NCI-H460 (cell line): ENCODE results near the gene MPZL1. TPM values are rescaled to one million over a fixed set of nuclear protein-coding genes. Genes with fewer than 3 reads are reported as not detected.
"Not testable (repeated sequence)": the region's sequence is repeated elsewhere in the genome, so short reads cannot be mapped to it uniquely, and the experiment has no call there.

Experiments
- DNase-seq: peaks from one replicate; pipeline ENCODE4 v3.0.0-alpha.2; 2016; ENCODE audit warnings: low read depth; ENCODE audit errors: extremely low read depth
- total RNA-seq: library from RNA; depleted of rRNA; stranded (reverse); fragments of >200 nt; shearing (Covaris generic); gene quantifications from 2 replicates; pipeline ENCODE4 v1.2.3, GENCODE V29; 2014

Gene MPZL1
- total RNA-seq, 1 experiment from 2014 or later, result 106 TPM

DNA sequence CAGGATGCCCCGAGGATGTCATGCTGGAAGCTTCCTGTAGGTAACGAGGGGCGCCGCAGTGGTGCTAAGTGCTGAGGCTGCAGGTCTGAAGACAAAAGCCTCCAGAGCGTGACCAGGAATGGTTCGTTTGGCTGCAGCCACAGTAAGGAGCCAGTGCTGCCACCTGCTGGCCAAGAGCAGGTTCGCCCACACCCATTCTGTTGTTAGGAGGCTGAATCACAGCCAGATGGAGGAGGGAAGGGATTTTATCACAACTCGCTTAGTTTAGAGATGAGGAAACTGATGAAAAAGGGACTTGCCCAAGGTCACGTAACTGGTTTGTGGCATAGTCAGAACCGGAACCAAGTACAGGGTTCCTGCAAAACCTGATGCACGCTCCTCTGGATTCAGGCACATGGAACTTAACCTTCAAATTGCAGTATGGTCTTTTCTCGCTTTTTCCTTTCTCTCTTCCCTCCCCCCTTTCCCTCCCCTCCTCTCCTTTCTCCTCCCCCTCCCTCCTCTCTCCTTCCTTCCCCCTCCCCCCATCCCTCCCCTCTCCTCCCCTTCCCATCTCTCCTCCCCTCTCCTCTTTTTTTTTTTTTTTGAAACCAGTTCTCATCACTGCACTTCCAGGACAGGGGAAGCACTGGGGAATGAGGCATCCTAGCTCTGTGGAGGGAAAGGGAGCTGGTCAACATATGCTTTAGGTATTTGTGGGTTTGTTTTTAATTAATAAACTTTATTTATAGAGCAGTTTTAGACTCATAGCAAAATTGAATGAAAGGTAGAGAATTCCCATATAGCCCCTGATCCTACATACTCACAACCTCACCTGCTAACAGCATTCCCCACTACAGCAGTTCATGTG, 81.8 kb downstream of the MPZL1 start:
- peak; percentile 93 for DNase-seq

DNA sequence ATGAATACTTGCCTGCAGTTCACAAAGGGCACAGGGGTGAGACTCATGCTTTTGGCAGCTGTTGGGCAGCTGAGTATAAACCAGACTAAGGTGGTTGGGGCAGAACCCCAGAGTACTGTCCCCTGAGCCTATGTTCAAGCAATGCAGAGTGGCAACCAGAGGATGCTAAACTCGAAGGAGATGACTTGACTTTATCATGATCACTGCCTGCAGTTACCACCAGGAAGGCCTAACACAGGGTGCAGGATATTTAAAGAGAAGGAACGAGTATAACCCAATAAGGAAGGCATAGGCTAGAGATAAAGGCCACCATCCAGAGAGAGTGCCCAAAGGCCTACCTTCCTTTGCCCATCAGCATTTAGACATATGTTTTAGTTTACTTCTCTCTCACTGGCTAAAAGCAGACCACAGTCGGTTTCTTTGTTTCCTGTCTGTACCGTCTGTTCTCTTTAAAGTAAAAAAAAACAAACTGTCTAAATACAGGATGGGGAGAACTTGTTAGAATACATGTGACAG, 83.3 kb downstream of the MPZL1 start:
- DNase-seq, result no peak

DNA sequence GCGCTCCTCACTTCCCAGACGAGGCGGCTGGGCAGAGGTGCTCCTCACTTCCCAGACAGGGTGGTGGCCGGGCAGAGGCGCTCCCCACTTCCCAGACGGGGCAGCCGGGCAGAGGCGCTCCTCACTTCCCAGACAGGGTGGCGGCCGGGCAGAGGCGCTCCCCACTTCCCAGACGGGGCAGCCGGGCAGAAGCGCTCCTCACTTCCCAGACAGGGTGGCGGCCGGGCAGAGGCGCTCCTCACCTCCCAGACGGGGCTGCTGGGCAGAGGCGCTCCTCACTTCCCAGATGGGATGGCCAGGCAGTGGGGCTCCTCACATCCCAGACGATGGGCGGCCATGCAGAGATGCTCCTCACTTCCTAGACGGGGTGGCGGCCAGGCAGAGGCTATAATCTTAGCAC, 84.5 kb downstream of the MPZL1 start:
- not testable (repeated sequence) for DNase-seq

DNA sequence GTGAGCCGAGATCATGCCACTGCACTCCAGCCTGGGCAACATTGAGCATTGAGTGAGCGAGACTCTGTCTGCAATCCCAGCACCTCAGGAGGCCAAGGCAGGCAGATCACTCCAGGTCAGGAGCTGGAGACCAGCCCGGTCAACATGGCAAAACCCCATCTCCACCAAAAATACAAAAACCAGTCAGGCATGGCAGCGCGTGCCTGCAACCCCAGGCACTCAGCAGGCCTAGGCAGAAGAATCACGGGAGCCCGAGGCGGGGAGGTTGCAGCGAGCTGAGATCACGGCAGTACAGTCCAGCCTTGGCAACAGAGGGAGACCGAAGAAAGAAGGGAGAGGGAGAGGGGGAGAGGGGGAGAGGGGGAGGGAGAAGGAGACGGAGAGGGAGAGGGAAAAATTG, 84.9 kb downstream of the MPZL1 start:
- not testable (repeated sequence) for DNase-seq

DNA sequence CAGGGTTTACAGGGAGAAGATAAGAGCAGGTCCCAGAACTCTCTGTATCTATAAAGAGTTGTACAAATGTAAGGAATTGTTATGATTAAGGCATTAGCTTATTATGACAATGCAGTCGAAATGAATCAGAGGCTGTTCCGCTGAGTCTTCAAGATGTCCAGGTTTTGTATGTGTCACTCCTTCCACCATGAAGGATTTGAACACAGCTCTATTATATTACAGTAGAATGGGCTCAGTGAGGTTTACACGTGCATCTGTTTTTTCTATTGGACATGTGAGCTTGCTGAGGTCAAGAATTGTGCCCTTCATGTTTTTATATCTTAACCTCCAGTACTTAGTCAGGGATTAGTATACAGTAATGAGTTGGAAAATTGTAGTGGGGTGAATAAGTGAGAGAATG, 86.3 kb downstream of the MPZL1 start:
- no peak for DNase-seq

DNA sequence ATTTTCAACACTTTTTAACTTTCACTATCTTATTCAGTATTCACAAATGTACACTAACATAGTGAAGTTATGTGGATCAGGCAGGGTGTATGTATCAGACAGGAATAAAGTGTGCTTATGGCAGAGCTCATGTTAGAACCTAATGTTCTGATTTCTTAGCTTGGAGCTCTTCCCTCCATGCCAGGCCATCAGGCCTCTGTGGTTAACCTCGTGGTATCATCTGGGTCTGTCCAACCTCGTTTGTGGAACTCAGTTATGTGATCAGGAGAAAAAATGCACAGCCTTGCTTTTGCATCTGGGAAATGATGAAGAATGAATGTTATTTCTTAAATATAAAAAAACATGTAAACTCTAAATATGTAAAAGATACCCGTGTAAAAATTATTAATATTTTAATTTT, 86.9 kb downstream of the MPZL1 start:
- no peak for DNase-seq

DNA sequence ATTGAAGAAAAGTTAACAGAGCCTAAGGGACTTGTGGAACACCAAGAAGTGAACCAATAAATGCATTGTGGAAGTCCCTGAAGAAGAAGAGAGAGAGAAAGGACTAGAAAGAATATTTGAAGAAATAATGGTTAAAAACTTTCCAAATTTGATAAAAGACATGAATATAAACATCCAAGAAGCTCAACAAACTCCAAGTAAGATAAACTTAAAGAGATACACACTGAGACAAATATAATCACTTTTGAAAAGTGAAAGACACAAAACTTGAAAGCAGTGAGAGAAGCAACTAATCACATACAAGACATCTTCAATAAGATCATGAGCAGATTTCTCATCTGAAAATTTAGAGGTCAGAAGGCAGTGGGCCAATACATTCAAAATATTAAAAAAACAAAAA, 91.2 kb downstream of the MPZL1 start:
- no peak for DNase-seq

DNA sequence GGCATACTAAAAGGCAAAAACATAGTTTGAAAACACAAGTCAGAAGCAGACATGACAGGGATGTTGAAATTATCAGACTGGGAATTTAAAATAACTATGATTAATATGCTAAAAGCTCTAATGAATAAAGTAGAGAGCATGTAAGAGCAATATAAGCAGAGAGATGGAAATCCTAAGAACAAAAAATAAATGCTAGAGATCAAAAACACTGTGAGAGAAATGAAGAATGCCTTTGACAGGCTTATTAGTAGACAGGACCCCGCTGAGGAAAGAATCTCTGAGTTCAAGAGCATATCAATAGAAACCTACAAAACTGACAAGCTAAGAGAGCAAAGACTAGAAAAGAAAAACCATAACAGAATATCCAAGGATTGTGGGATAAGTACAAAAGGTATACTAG, 93.9 kb downstream of the MPZL1 start:
- DNase-seq, result no peak

DNA sequence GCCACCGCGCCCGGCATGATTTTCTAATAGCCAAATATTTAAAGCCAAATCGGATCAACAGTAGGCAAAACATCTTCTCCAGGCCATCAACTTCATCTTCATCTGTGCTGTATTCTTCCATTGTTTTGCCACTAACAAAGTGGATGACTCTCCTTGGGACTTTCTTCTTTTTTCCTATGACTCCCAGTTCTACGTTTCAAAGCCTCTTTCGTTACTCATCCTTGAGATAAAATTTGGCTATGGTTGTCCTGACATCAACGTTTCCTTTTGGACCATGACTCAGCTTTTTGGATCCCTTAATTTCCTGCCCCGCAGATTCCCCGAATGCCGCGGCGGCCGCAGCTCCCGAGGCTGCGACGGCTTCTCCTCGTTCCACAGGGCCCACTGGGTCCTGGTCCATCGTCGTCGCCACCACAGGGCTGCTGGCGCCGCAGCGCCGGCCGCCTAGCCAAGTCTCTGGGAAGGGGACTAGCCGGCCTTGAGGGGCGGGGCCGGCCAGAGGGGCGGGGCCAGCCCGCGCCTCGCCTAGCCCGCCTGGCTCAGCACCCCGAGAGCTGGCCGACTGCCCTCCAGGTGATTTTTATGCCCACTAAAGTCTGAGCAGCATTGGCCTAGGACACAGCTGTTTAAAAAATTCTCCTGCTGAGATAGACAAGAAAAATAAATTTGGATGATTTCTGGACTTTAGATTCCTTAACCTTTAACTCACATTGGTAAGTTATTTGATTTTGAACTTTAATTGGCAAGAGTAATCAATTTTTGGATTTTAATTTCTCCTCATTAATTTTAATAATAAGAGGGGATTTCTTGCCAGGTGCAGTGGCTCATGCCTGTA, 98.3 kb downstream of the MPZL1 start:
- DNase-seq, result peak; percentile 74

DNA sequence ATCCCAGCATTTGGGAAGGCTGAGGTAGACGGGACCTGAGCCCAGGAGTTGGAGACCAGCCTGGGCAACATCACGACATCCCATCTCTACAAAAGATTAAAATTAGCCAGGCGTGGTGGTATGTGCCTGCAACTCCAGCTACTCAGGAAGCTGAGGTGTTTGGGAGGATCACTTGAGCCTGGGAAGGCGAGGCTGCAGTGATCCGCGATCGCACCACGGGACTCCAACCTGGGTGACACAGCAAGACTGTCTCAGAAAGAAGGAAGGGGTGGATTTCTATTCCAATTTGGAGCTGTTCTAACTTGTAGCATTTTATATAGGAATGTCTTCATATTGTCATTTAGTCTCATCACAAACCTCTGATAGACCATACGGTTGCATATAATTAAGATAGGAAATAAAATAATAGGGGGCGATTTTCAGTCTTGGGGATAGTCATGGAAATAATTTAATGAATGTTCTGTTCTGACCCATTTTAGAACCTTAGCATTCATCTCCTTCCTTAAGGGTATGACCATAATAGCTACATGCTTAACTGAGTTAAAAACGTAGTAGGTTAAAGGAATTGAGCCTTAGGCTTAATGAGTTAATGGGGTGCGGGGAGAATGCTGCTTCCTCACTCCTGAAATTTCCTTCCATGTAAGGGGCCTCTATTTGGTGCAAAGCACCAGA, 99.0 kb downstream of the MPZL1 start:
- no peak for DNase-seq

DNA sequence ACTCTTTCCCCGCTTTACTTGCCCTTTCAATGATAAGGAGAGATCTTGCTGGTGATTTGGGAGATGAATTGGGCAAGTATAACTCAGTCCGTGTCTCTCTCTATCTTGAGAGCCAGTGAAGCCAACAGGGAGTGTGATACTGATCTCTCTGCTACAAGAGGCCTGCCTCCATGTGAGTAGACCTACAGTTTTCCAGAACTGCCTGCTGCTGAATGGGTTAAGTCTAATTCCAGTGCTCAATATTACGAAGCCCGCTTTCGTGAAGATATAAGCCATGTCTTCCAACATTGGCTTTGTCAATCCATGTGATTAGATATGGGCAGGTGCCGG, 99.5 kb downstream of the MPZL1 start:
- no peak for DNase-seq

DNA sequence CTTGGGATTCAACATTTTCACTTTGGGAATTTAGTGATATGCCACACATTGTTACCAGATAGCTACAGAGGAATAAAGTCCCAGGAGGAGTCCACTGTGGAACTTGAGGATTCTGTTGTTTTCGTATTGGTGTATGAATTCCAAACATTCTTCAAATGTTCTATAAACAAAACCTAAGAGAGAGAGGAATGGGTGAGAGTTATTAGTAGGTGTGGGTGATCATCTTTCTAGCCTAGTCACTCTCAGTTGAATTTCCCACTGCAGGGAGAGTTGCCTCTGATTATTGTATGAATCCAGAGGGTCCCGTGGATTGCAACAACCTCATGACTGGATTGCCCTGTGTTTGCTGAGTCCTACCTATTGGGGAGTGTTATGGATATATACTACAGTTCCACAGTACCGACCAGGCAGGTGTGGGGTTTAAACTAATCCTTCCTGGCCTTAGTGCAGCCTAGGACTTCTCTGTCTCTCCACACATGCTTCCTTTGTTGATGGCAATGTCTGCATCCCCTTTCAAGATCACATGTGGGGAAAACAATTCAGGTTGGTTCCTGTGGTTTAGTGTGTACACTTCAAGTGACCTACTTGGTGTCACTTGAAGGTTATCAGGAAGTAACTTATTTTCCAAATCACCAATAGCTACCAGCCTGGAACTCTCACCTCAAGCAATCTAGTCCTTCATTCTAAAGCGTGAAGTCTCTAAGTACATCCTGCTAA, 100.3 kb downstream of the MPZL1 start:
- DNase-seq, result no peak

DNA sequence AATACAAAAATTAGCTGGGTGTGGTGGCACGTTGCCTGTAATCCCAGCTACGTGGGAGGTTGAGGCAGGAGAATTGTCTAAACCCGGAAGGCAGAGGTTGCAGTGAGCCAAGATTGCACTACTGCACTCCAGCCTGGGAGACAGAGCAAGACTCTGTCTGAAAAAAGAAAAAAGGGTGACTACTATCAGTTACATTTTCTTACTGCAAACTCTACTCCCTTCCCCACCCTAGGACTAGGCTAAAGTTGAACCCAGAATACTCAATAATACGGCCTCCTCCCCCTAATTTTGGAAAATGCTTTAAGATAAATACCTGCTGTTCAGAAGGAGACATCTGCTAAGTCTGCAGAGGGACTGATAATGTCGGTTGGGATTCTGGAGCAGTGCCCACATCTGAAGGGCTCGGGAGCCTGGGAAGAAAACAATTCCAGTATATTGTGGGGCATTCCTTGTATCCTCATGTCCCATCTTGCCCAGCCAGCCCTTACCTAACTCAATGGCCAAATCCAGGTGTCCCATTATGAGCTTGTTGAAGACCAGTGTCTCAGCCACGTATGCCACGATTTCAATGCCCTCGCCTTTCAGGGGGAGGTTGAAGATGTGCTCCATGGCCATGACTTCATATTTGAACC, 102.5 kb downstream of the MPZL1 start:
- DNase-seq, result no peak

DNA sequence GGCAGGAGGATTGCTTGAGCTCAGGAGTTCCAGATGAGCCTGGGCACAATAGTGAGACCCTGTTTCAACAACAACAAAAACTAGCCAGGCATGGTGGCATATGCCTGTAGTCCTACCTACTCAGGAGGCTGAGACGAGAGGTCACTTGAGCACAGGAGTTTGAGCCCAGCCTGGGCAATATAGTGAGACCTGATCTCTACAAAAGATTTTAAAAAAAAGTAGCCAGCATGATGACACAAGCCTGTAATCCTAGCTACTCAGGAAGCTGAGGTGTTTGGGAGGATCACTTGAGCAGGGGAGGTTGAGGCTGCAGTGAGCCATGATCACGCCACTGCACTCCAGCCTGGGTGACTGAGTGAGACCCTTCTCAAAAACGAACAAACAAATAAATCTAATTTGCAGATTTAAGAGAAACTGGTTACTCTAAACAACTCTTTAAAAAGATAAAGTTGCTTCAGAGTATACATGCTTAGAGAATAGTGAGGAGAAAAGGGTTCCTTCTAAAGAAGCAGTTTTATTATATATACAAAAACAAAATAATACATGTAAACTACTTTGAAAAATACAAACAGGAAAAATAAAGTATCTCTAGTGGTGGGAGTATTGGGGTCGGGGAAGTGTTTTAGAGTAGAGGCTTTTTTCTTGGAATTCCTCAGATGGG, 103.8 kb downstream of the MPZL1 start:
- no peak for DNase-seq

DNA sequence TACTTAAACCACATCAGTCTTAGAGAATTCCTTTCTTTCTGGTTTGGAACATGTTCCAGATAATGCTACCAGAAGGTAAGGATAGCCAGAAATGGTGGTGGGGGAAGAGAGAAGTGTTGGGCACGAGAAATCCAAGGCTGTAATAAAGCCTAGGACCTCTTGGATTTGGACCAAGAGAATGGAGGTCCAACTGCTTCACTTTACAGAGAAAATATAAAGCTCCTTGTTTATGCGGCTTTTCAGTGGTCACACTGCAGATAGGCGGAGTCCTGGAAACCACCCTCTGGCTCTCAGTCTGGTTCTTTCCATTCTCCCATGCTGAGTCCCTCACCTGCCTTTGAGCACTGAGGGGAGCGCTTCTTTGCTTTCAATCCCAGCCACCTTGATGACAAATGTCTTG, 104.3 kb downstream of the MPZL1 start:
- no peak for DNase-seq

DNA sequence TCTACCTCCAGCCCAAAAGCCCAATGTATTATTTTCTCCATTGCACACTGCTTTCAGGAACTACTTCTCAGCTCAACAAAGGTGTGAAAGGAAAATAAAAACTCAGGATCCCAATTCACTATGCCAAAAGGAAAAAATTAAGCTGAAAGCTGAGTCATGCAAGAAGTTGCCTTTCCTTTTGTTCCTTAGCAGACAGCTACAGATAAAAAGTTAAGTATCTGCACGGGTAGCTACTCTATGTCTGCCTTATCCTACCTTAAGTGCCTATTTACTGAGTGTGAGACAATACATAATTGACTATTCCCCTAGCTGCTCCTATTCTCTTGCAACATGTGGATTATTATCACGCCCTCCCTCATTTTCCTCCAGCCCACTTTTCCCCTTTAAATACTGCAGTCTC, 108.1 kb downstream of the MPZL1 start:
- no peak for DNase-seq

DNA sequence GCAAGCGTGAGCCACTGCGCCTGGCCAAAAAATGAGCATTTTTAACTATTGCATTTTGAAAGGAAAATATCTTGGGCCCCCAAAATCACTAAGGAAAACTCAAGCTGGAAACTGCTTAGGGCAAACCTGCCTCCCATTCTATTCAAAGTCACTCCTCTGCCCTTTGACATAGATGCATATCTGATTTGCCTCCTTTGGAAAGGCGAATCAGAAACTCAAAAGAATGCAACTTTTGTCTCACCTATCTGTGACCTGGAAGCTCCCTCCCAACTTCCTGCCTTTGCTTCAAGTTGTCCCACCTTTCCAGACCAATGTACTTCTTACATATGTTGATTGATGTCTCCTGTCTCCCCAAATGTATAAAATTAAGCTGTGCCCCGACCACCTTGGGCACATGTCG, 108.9 kb downstream of the MPZL1 start:
- DNase-seq, result not testable (repeated sequence)

DNA sequence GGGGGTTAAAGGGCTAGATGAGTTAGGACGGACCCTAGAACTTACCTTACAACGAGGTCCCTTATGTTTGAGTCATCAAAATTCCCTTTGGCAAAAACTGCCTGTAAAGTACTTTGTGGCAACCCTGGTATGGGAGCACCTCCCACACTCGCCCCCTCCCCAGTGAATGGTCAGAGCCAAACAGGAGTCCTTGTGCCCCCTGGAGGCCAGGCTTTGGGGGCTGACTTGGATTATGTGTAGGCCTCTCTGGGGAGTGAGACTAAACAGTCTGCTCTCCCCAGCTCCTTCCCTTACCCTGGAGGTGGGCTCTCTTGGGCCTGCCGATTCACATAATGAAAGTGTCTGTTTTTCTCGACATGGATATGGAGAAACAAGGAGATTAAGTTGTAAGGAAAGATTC, 110.9 kb downstream of the MPZL1 start:
- no peak for DNase-seq

DNA sequence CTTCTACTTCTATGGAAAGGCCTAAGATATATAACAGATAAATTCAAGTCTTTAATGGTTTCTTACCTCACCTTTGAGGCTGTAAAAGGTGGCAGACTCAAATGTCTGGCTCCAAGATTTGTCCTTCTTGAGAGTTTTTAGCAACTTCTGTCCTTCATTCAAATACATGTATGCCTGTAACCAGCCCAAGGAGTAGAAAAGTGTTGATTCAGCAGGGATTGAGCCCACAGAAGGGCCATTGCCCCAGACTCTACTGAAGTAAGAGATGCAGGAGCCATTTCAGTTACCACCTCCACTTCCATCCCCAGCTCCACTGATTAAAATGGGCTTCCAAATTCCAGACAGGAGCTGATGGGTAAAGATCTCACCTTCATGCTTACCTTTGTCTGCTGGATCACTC, 112.1 kb downstream of the MPZL1 start:
- no peak for DNase-seq

DNA sequence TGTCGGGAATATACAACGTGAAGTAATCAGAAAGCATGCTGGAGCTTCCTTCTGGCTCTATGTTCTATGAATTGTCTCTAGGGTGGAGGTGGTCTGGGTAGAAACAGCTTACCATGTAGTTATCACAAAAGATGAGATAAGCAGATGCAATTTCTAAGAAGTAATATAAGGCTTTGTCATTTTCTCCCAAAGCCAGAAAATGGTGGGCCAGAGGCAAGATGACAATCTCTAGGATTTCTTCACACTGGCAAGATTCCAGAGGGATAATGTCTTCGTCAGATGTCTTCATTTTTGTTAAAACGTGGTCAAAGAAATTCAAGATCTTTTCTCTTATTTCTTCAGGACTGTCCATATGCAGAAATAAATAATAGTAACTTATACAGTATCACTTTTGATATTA, 114.4 kb downstream of the MPZL1 start:
- DNase-seq, result no peak
